ENCODE data around the gene POC1B.

POC1B gene

GRCh38 chr12:89384807-89385206 is 141.0 kb downstream of the POC1B start:
- DNase-seq (ENCODE audit: low spot score), result peak; percentile 6

- DNase-seq (ENCODE audit: low spot score), result peak; percentile 84
These were observed 141.6 kb downstream of the POC1B start for GRCh38 chr12:89384050-89384758.

- DNase-seq (ENCODE audit: low spot score), result peak; percentile 63
These were observed 142.4 kb downstream of the POC1B start for GRCh38 chr12:89383235-89384049.

DNA sequence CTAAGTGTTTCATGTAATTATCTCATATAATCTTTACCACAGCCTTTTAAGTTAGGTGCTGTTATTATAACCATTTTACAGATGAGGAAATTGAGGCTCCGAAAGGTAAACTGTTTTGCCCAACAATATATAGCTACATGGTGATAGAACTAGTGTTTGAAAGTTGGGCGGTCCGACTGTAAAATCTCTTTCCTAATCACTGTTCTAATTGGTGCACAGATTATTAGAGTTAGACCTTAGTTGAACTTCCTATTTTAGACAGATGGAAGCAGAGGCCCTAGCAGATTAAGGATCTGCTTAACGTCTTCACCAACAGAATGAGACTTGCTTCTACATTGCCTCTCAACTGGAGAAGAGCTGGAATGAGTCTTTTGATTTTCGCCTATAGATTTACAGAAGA is 143.5 kb downstream of the POC1B start:
- DNase-seq (ENCODE audit: low spot score), result no peak

GRCh38 chr12:89379839-89380467 is 145.9 kb downstream of the POC1B start:
- no peak for DNase-seq (ENCODE audit: low spot score)

- no peak for DNase-seq (ENCODE audit: low spot score)
These were observed 146.6 kb downstream of the POC1B start for GRCh38 chr12:89379148-89379838.

DNA sequence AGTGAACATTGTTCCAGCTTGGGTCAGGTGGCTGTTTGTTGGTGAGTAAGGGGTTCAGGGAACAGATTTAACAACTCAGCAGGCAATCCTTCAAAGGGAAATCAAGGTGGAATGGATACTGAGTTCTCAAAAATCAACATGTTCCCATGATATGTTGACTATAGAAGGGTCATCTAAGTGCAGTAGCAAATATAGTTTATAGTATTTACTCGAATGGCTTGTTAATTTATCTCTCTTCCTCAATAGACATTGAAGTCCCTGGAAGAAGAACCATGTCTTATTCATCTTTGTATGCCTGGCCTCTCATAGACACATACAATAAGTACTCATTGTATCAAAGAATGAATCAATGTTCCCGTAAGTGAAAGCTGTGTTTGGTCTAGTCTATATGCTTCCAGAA is 149.0 kb downstream of the POC1B start:
- DNase-seq (ENCODE audit: low spot score), result no peak

DNA sequence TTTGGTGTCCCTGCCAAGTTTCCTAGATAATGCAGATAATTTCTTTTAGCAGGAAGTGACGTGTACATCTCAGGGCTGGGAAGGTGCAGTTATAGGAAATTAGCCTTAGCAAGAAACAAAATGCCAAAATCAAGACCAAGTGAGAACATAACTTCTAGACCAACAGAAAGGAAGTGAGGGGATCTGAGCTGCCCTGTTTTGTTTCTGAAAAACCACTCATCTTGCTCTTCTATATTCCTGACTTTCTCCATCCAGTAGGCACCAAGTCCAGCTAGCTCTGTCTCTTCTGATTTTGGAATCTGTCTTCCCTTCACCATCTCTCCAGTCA is 149.7 kb downstream of the POC1B start:
- no peak for DNase-seq (ENCODE audit: low spot score)

DNA sequence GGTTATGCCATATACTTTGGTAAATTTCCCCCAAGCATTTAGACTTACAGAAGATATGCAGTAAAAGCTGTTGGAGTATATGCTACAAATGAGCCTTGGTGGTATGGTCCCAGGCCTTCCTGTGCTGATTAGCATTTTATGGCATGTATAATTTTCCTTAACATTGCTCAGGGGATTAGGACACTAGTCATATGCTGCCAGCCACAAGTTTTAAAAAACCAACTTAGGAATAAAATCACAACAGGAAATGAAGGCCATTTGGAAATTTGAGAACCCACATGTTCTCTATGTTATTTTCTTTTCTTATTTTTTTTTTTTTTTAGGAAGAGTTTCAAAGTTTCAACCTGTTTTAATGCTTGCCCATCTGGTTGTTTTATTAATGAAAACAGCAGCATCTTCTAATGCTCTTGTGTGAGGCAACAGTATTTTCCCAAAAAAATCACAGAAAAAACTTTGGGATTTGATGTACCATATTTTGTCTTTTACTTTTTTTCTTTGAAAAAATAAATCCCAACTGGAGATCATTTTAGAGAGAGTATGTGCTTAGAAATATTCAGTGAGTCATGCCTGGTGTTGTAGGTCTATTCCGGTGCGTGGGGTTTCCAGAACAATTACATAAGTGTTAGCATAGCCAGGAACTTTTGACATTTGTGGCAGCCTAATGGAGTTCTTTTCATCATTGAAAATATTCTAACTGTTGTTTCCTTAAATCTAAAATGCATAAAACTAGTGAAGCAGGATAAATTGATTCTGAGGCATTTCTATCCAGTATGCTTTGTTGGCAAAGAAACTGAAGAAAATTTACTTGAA is 151.9 kb downstream of the POC1B start:
- peak; percentile 82 for DNase-seq (ENCODE audit: low spot score)

- DNase-seq (ENCODE audit: low spot score), result no peak
These were observed 153.1 kb downstream of the POC1B start for GRCh38 chr12:89372584-89373370.

GRCh38 chr12:89370850-89371249 is 155.0 kb downstream of the POC1B start:
- DNase-seq (ENCODE audit: low spot score), result peak; percentile 62

GRCh38 chr12:89370421-89370831 is 155.4 kb downstream of the POC1B start:
- no peak for DNase-seq (ENCODE audit: low spot score)
